HG02588 (cell line): ENCODE data around the gene HEXD.
"Not testable (repeated sequence)": the region's sequence is repeated elsewhere in the genome, so short reads cannot be mapped to it uniquely, and the experiment has no call there.

Experiments
- ATAC-seq: cut with Tn5 transposase; IDR thresholded peaks from one replicate; pipeline ENCODE4 v1.9.1; 2021; ENCODE audit warnings: mild to moderate bottlenecking, moderate library complexity; ENCODE audit not compliant: unreplicated experiment

HEXD gene

GRCh38 chr17:82382220-82382932 is 35.8 kb upstream of the HEXD start:
- not testable (repeated sequence) for ATAC-seq

- no peak for ATAC-seq
Measured at GRCh38 chr17:82382933-82383255, 35.3 kb upstream of the HEXD start.

GRCh38 chr17:82383411-82383810 is 34.7 kb upstream of the HEXD start:
- ATAC-seq, result no peak

- ATAC-seq, result no peak
Measured at GRCh38 chr17:82384051-82384729, 34.0 kb upstream of the HEXD start.

GRCh38 chr17:82384730-82385481 is 33.2 kb upstream of the HEXD start:
- ATAC-seq, result no peak

GRCh38 chr17:82385559-82386254 is 32.4 kb upstream of the HEXD start:
- ATAC-seq, result no peak

GRCh38 chr17:82386255-82386831 is 31.8 kb upstream of the HEXD start:
- ATAC-seq, result no peak

GRCh38 chr17:82386881-82387704 is 31.1 kb upstream of the HEXD start:
- no peak for ATAC-seq

- ATAC-seq, result no peak
Measured at GRCh38 chr17:82387705-82388106, 30.4 kb upstream of the HEXD start.

GRCh38 chr17:82388223-82388921 is 29.8 kb upstream of the HEXD start:
- no peak for ATAC-seq

- ATAC-seq, result no peak
Measured at GRCh38 chr17:82388922-82389283, 29.2 kb upstream of the HEXD start.

- ATAC-seq, result no peak
Measured at GRCh38 chr17:82389379-82389778, 28.8 kb upstream of the HEXD start.

- ATAC-seq, result no peak
Measured at GRCh38 chr17:82390015-82390859, 27.9 kb upstream of the HEXD start.

- no peak for ATAC-seq
Measured at GRCh38 chr17:82390860-82391435, 27.2 kb upstream of the HEXD start.

- ATAC-seq, result no peak
Measured at GRCh38 chr17:82391496-82392066, 26.6 kb upstream of the HEXD start.

- no peak for ATAC-seq
Measured at GRCh38 chr17:82392209-82392920, 25.8 kb upstream of the HEXD start.

- no peak for ATAC-seq
Measured at GRCh38 chr17:82392941-82393340, 25.2 kb upstream of the HEXD start.
